HepG2 (cell line): ENCODE results near the gene PNKP. TPM values are rescaled to one million over a fixed set of nuclear protein-coding genes. Genes with fewer than 3 reads are reported as not detected.

Experiments
- ASH2L ChIP-seq: fragments of 300-600, 200-600 bp; sonication (generic); IDR thresholded peaks from 2 replicates; pipeline ENCODE4 v1.7.0; 2017; ENCODE audit warnings: low read depth, mild to moderate bottlenecking, moderate library complexity, mixed read lengths, low read length; ENCODE audit not compliant: insufficient read length
- ATRX ChIP-seq: sonication (generic); formaldehyde crosslinking; IDR thresholded peaks from 2 replicates; pipeline ENCODE4 v1.4.0; 2020; ENCODE audit warnings: missing genetic modification reagents, borderline replicate concordance
- CCDC6 ChIP-seq: sonication (generic); formaldehyde crosslinking; IDR thresholded peaks from 2 replicates; pipeline ENCODE4 v1.8.1; 2022; ENCODE audit warnings: mild to moderate bottlenecking, missing genetic modification reagents, moderate library complexity
- CEBPG ChIP-seq: IDR thresholded peaks from 2 replicates; pipeline ENCODE4 v1.6.1; 2016
- DNMT1 ChIP-seq: sonication (generic); formaldehyde crosslinking; IDR thresholded peaks from 2 replicates; pipeline ENCODE4 v1.5.1; 2020; ENCODE audit warnings: mild to moderate bottlenecking, missing genetic modification reagents
- GATAD1 ChIP-seq: IDR thresholded peaks from 2 replicates; pipeline ENCODE4 v1.6.1; 2016; ENCODE audit warnings: missing genetic modification reagents, missing compliant biosample characterization
- HDAC6 ChIP-seq: fragments of 200-600 bp; sonication (generic); IDR thresholded peaks from 2 replicates; pipeline ENCODE4 v1.7.0; 2017; ENCODE audit warnings: mild to moderate bottlenecking, antibody characterized with exemption, low read length, low read depth
- HOMEZ ChIP-seq: IDR thresholded peaks from 2 replicates; pipeline ENCODE4 v1.6.1; 2016; ENCODE audit warnings: low read depth
- MAZ ChIP-seq, 2 experiments: sonication (generic) in 1 of 2; formaldehyde crosslinking in 1 of 2; IDR thresholded peaks; 2 replicates each; pipeline versions ENCODE4 v1.5.0 to v1.6.1; 2012 to 2020; ENCODE audit warnings: low read depth in 2 of 2, mild to moderate bottlenecking in 2 of 2, borderline replicate concordance in 1 of 2, improper control_type of control experiment in 1 of 2, low read length in 1 of 2, missing genetic modification reagents in 1 of 2, moderate library complexity in 1 of 2
- NFE2 ChIP-seq: sonication (generic); formaldehyde crosslinking; IDR thresholded peaks from 2 replicates; pipeline ENCODE4 v1.4.0; 2020; ENCODE audit warnings: missing genetic modification reagents
- NR1H2 ChIP-seq: sonication (generic); formaldehyde crosslinking; IDR thresholded peaks from 2 replicates; pipeline ENCODE4 v1.8.1; 2022; ENCODE audit warnings: low read depth, missing genetic modification reagents, borderline replicate concordance
- SYNCRIP ChIP-seq: fragments of 200-400 bp; formaldehyde crosslinking; IDR thresholded peaks from 2 replicates; pipeline ENCODE4 v1.6.1; 2018; ENCODE audit warnings: mild to moderate bottlenecking, low read depth, low read length; ENCODE audit not compliant: insufficient read depth
- TBL1XR1 ChIP-seq: fragments of 150-350 bp; IDR thresholded peaks from 2 replicates; pipeline ENCODE4 v1.6.1; 2014; ENCODE audit warnings: borderline replicate concordance, low read length; ENCODE audit not compliant: partially characterized antibody
- THYN1 ChIP-seq: sonication (generic); formaldehyde crosslinking; IDR thresholded peaks from 2 replicates; pipeline ENCODE4 v1.8.1; 2023; ENCODE audit warnings: low read depth, mild to moderate bottlenecking, moderate library complexity, missing genetic modification reagents, borderline replicate concordance
- TMF1 ChIP-seq: sonication (generic); formaldehyde crosslinking; IDR thresholded peaks from 2 replicates; pipeline ENCODE4 v1.8.1; 2022; ENCODE audit warnings: low read depth, missing genetic modification reagents
- ZNF343 ChIP-seq: sonication (generic); formaldehyde crosslinking; IDR thresholded peaks from 2 replicates; pipeline ENCODE4 v1.4.0; 2020; ENCODE audit warnings: mild to moderate bottlenecking, missing genetic modification reagents
- ZNF550 ChIP-seq: sonication (generic); formaldehyde crosslinking; IDR thresholded peaks from 2 replicates; pipeline ENCODE4 v1.4.0; 2020; ENCODE audit warnings: mild to moderate bottlenecking, missing genetic modification reagents, borderline replicate concordance
- ZNF710 ChIP-seq: sonication (generic); formaldehyde crosslinking; IDR thresholded peaks from 2 replicates; pipeline ENCODE4 v1.5.0; 2020; ENCODE audit warnings: mild to moderate bottlenecking, missing genetic modification reagents, borderline replicate concordance
- ZSCAN9 ChIP-seq: IDR thresholded peaks from 2 replicates; pipeline ENCODE4 v1.6.1; 2016; ENCODE audit warnings: borderline replicate concordance
- polyA plus RNA-seq, 8 experiments: library from polyadenylated mRNA; depleted of rRNA in 3 of 8; stranded (reverse) in 7 of 8; unstranded in 1 of 8; fragments of >200 nt; fragmentation: Illumina TruSeq in 4 of 8; extraction: Trizol in 4 of 8; gene quantifications; 2 replicates each; pipeline versions ENCODE4 v1.2.1 to v1.2.3, GENCODE V29; 2011 to 2016; ENCODE audit warnings: low read depth in 4 of 8, missing spikeins in 1 of 8, mixed read lengths in 1 of 8; ENCODE audit not compliant: insufficient read depth in 1 of 8
- total RNA-seq, 5 experiments: library from RNA; depleted of rRNA; stranded (reverse); fragments of >200 nt; fragmentation: Illumina TruSeq; extraction: Trizol; gene quantifications; 2 replicates each; pipeline ENCODE4 v1.2.3, GENCODE V29; 2016; ENCODE audit warnings: low read depth in 1 of 5
- TF ChIP-seq, protein P1 (sequence below): sonication (generic); formaldehyde crosslinking; IDR thresholded peaks from 2 replicates; pipeline ENCODE4 v1.4.0; 2020; ENCODE audit warnings: missing genetic modification reagents
- TF ChIP-seq, protein P2 (sequence below): sonication (generic); formaldehyde crosslinking; IDR thresholded peaks from 2 replicates; pipeline ENCODE4 v1.4.0; 2020; ENCODE audit warnings: missing genetic modification reagents, borderline replicate concordance

PNKP gene
- total and polyA plus RNA-seq, 2 of the 13 experiments (the other 11 are each of a cell fraction or from before 2014, with no cell fraction given), result 12.7 to 27.1 TPM

DNA sequence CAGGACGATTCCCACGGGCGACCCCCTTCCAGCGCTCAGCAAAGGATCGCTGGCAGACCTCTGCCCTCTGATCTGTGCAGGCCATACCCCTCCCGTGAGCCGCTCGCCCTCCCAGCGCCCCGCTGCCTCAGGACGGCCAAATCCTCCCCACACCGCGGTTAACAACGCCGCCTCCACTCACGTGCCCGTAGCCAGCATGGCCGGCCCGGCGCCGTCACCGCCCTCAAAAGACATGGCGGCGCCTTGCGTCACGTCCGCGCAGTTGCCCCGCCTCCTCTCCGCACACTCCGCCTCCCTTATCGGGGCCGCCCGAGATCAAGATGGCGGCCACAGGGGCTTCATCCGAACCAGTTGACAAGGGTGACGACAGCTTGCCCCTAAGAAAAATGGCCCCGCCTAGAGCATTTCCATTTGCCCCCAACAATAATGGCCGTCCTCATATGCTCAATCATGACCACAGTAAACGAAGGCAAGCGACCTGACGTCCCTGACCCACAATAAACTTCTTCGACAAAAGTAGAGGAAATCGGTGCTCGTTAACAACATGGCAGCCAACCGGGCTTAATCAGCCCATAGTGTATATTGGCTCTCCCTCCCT is 9.1 kb upstream of the PNKP start (continued):
- TF ChIP-seq ZNF710 (0 out of 2 replicates have a peak, but pooled peaks have one; percentile 6), CCDC6 (CRISPR knock-in tag) (peak; percentile 77; the same call in 1 of the 2 replicates), TMF1 (CRISPR knock-in tag) (peak; percentile 32; the same call in 1 of the 2 replicates), ASH2L (peak; percentile 68), HOMEZ (CRISPR knock-in tag) (no peak), GATAD1 (peak; percentile 79), TBL1XR1 (peak; percentile 15), NR1H2 (CRISPR knock-in tag) (0 out of 2 replicates have a peak, but pooled peaks have one; percentile 16), ZNF343 (CRISPR knock-in tag) (no peak; the same call in 1 of the 2 replicates), CEBPG (peak; percentile 85), ZNF550 (CRISPR knock-in tag) (no peak), SYNCRIP (no peak), DNMT1 (CRISPR knock-in tag) (no peak; the same call in 1 of the 2 replicates), NFE2 (CRISPR knock-in tag) (peak; percentile 33; the same call in 1 of the 2 replicates), MAZ (IDR thresholded peaks at IDR 0.05; ENCODE audit: borderline replicate concordance, low read depth, low read length) (no peak), MAZ (CRISPR knock-in tag; IDR thresholded peaks at IDR 0.05; ENCODE audit: low read depth) (peak; percentile 85), THYN1 (CRISPR knock-in tag) (no peak), HDAC6 (no peak), ZSCAN9 (CRISPR knock-in tag) (peak; percentile 15; the same call in 1 of the 2 replicates), ATRX (no peak)
- TF ChIP-seq, protein P1, sequence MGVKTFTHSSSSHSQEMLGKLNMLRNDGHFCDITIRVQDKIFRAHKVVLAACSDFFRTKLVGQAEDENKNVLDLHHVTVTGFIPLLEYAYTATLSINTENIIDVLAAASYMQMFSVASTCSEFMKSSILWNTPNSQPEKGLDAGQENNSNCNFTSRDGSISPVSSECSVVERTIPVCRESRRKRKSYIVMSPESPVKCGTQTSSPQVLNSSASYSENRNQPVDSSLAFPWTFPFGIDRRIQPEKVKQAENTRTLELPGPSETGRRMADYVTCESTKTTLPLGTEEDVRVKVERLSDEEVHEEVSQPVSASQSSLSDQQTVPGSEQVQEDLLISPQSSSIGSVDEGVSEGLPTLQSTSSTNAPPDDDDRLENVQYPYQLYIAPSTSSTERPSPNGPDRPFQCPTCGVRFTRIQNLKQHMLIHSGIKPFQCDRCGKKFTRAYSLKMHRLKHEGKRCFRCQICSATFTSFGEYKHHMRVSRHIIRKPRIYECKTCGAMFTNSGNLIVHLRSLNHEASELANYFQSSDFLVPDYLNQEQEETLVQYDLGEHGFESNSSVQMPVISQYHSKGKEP, result 0 out of 2 replicates have a peak, but pooled peaks have one; percentile 16
- TF ChIP-seq, protein P2, sequence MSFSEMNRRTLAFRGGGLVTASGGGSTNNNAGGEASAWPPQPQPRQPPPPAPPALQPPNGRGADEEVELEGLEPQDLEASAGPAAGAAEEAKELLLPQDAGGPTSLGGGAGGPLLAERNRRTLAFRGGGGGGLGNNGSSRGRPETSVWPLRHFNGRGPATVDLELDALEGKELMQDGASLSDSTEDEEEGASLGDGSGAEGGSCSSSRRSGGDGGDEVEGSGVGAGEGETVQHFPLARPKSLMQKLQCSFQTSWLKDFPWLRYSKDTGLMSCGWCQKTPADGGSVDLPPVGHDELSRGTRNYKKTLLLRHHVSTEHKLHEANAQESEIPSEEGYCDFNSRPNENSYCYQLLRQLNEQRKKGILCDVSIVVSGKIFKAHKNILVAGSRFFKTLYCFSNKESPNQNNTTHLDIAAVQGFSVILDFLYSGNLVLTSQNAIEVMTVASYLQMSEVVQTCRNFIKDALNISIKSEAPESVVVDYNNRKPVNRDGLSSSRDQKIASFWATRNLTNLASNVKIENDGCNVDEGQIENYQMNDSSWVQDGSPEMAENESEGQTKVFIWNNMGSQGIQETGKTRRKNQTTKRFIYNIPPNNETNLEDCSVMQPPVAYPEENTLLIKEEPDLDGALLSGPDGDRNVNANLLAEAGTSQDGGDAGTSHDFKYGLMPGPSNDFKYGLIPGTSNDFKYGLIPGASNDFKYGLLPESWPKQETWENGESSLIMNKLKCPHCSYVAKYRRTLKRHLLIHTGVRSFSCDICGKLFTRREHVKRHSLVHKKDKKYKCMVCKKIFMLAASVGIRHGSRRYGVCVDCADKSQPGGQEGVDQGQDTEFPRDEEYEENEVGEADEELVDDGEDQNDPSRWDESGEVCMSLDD (CRISPR knock-in tag), result peak; percentile 19; the same call in 1 of the 2 replicates
